Epithelial cell of proximal tubule (primary cell): Measurements from ENCODE around the gene RASD2. TPM values are rescaled to one million over a fixed set of nuclear protein-coding genes. Genes with fewer than 3 reads are reported as not detected.

ENCODE experiments used
- DNase-seq: peaks from one replicate; pipeline ENCODE4 v3.0.0-alpha.2; 2011; ENCODE audit warnings: low read depth
- H3K4me3 ChIP-seq: 2 replicates; pipeline ENCODE4 v1.5.1; 2011; ENCODE audit warnings: low read depth, mild to moderate bottlenecking, low read length
- CTCF ChIP-seq: conservative IDR thresholded peaks from 2 replicates; pipeline ENCODE4 v1.5.1; 2012; ENCODE audit warnings: low read depth, mild to moderate bottlenecking, low read length
- total RNA-seq: library from RNA; depleted of rRNA; stranded (reverse); fragments of >200 nt; gene quantifications from 2 replicates; pipeline ENCODE4 v1.2.3, GENCODE V29; 2015

The RASD2 gene
- total RNA-seq, 1 donor from 2014 or later: 0.12 TPM

DNA sequence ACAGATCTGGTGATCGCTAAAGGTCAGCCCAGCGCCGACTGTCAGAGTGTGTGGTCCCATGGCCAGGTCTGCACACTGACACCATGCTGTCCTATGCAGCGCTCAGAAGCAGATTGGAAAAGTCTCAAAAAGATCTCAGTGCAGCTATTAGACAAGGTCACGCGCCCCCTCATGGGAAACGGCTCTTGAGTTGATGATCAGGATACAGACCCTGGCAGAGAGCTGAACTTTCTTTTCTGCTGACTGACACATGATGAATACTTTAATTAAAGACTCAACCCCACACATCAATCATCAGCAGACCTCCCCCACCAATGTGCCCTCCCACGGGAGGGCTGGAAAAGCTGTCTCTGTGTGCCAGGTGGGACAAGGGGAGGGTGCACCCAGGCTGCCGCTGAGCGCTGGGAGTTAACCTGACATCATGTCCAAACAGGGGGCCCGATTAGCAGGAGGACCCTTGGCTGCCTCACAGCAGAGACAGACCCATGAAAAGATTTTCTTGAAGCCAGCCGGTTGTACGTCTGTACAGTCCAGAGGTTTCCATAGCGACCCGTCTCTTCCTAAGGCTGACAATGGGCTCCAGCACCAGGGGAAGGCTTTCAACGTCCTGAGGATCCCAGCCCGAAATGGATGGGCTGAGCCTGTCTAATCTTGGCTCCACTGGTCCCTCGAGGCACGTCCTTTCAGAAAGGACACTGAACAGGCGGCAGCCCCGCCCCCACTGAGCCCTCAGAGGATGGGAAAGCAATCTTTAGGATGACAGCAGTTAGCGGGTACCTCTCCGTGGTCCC, 26.9 kb downstream of the RASD2 start:
- H3K4me3 ChIP-seq: no peak overlapping the region
- TF ChIP-seq CTCF: no peak
- no peak for DNase-seq

- DNase-seq: no peak
- no peak for TF ChIP-seq CTCF
- no peak overlapping the region for H3K4me3 ChIP-seq
Measured at GRCh38 chr22:35568751-35569739, 28.4 kb downstream of the RASD2 start.

DNA sequence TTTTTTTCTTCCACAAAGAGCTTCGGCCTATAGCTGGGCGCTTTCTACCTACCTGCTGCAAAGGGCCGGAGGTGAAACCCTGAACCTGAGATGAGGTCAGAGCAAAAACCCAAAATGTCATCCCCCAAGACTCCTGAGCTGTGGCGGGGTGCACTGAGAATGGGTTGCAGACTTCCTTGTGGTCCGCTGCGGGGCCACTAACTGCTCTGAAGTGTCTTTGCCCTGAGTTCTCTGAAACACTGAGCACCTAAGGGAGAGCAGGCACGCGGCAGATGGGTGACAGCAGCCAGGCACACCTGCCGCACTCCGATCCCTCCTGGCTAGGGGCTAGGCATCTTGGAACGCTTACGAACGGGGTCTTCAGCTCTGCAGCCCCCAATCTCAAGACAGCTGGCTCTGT, 29.3 kb downstream of the RASD2 start:
- no peak for DNase-seq
- no peak overlapping the region for H3K4me3 ChIP-seq
- no peak for TF ChIP-seq CTCF

DNA sequence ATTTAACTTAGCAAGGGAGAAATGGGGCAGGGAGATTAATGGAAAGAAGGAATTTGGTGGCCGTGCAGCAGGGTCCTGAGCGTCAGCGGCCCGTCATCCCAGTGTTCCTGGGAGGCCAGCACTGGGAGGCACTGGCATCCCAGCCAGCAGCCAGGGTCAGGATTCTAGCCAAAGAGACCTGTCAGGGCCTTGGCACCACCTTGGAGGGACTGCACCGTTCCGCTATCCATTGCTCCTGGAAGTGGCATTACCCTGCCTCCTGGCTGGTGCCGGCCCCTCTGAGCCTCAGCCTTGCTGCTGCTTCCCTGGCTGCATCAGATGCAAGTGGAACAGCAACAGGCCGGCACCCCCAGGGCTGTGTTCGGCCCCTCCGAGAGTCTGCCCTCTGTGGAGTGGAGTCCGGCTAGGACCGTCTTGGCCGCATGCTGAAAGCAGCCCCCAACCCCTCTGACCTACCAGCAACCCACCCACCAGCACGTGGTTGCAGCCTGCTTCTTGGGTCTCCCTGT, 30.1 kb downstream of the RASD2 start:
- no peak for DNase-seq
- H3K4me3 ChIP-seq: no peak overlapping the region
- TF ChIP-seq CTCF: no peak

DNA sequence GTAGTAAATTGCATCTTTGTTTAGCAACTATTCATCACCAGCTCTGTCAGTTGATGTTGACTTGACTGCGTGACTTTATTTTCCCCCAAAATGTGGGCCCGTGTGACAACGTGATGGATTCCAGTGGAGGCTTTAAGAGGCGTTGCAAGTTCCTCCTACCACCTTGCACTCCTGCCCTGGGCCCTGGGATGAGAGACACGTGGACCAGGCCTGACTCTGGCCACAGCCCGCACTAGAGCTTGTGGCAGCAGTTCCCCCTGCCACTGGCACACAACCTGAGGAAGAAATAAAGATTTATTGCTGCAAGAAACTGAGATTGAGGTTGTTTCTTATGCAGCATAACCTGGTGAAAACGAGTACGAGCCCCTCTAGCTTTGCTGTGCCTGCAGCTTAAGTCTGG, 31.9 kb downstream of the RASD2 start:
- DNase-seq: no peak
- no peak for TF ChIP-seq CTCF

GRCh38 chr22:35575116-35575748, 34.6 kb downstream of the RASD2 start:
- no peak for TF ChIP-seq CTCF
- DNase-seq: no peak
- no peak overlapping the region for H3K4me3 ChIP-seq

More for the DNA sequence above, 31.9 kb downstream of the RASD2 start:
- no peak overlapping the region for H3K4me3 ChIP-seq
